ENCODE results near the gene TSGA10.
"Not testable (repeated sequence)": the region's sequence is repeated elsewhere in the genome, so short reads cannot be mapped to it uniquely, and the experiment has no call there.

TSGA10 gene

GRCh38 chr2:99081891-99082290 lies 72.9 kb downstream of the TSGA10 start:
- no peak for DNase-seq

GRCh38 chr2:99079226-99079625 lies 75.5 kb downstream of the TSGA10 start:
- no peak for DNase-seq

- DNase-seq: no peak
Observed at GRCh38 chr2:99072551-99072950, 82.2 kb downstream of the TSGA10 start.

- DNase-seq: no peak
Observed at GRCh38 chr2:99067871-99068625, 86.7 kb downstream of the TSGA10 start.

- DNase-seq: peak in 8 of 56 donors; percentile 1 to 37 (median 5)
Observed at GRCh38 chr2:99066075-99066958, 88.4 kb downstream of the TSGA10 start.

GRCh38 chr2:99049187-99049586 lies 105.6 kb downstream of the TSGA10 start:
- DNase-seq: not testable (repeated sequence)

- not testable (repeated sequence) for DNase-seq
Observed at GRCh38 chr2:99040736-99041300, 113.9 kb downstream of the TSGA10 start.

- no peak for DNase-seq
Observed at GRCh38 chr2:99035920-99036319, 118.8 kb downstream of the TSGA10 start.

- DNase-seq: no peak
Observed at GRCh38 chr2:99032786-99033185, 122.0 kb downstream of the TSGA10 start.

- DNase-seq: no peak
Observed at GRCh38 chr2:99032001-99032400, 122.7 kb downstream of the TSGA10 start.

GRCh38 chr2:99031481-99031880 lies 123.3 kb downstream of the TSGA10 start:
- DNase-seq: no peak

GRCh38 chr2:99028558-99028957 lies 126.2 kb downstream of the TSGA10 start:
- no peak for DNase-seq

GRCh38 chr2:99027856-99028255 lies 126.9 kb downstream of the TSGA10 start:
- DNase-seq: no peak

GRCh38 chr2:99000708-99001107 lies 154.0 kb downstream of the TSGA10 start:
- DNase-seq: no peak

GRCh38 chr2:98988695-98989094 lies 166.0 kb downstream of the TSGA10 start:
- DNase-seq: not testable (repeated sequence)

- DNase-seq: no peak
Observed at GRCh38 chr2:98985905-98986666, 168.7 kb downstream of the TSGA10 start.

- no peak for DNase-seq
Observed at GRCh38 chr2:98975611-98976010, 179.1 kb downstream of the TSGA10 start.

GRCh38 chr2:98972582-98973167 lies 182.1 kb downstream of the TSGA10 start:
- no peak for DNase-seq

GRCh38 chr2:98959810-98960507 lies 194.8 kb downstream of the TSGA10 start:
- DNase-seq: no peak

- DNase-seq: no peak
Observed at GRCh38 chr2:98952966-98953365, 201.8 kb downstream of the TSGA10 start.

Measured in nucleus accumbens (tissue), 56 donors.